ENCODE data around the gene KDSR. TPM values are rescaled to one million over a fixed set of nuclear protein-coding genes. Genes with fewer than 3 reads are reported as not detected.

The KDSR gene
- 10 to 100 TPM; 11.2 to 18.6 (median 14.4) TPM for total RNA-seq

DNA sequence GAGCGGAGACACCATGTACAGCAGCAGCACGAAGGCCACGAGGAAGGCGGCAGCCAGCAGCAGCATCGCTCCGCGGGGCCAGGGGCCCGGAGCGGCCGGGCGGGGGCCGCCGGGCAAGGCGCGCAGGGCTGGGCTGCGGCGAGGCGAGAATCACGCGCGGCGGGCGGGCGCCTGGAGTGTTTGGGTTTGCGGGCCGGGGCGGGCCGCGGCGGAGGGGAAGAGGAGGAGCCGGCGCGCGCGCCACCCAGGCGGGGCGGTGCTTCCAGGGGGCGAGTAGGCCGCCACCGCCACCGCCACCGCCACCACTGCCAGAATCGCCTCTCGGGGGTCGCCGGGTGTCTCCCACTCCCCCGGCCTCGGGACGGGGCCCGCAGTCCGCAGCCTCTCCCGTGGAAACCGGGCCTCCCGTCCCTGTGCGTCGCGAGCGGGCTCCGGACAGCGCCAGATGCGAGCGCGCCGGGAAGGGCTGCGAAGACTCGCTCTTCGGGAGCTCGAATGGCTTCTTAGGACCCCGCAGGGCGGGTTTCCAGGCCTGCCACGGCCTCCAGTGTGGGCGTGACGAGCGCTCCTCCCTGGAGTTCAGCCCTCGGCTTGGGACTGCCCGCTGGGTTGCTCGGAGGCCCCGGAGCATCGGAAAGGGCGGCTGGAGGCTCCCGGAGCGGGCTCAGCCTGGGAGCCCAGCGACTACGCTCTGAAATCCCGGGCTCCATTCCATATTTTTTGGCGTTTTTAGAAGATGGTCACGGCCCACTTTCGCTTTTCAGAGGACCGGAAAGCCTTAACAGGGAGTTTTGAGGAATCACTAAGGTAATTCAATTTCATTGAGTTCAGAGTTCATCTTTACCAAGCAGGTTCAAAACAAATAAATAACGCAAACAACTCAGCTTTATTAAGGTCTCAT, at the start of gene KDSR:
Gene KDSR (minus strand): TSS at position 154 of the 901 bp plus-strand sequence. CDS start 88 bp downstream, at position 66.
- Histone ChIP-seq H3K4me1 (peaks cover 19 to 21% of the 10 kb centered on the region in 2 donors), H3K36me3 (peaks cover 0 to 2% of the 10 kb centered on the region in 2 donors), H3K27me3 (no peaks in the 10 kb centered on the region), H3K9me3 (no peaks in the 10 kb centered on the region), H3K27ac (peak within 1 kb of the TSS; percentile 90 to 99 (median 97)), H3K4me3 (peak within 1 kb of the TSS; percentile 81 to 95 (median 90))
- in situ Hi-C loops (cut with MboI; ENCODE audit: low sequenced_read_pairs in 4 of 4) (loop anchor here in 2 of 4 donors (5.0 to 10.0 kb wide), 2 partner anchors 55 to 57 kb away; partner anchors contain the start of gene VPS4B (in 2 of the 2)), intact Hi-C loops (cut with DNase I; ENCODE audit: low total_unique reads) (loop anchor here (1.0 to 5.0 kb wide), 5 partner anchors 47 to 1180 kb away; partner anchors contain the start of genes PHLPP1, PIGN, RELCH and VPS4B)
- DNase-seq: peak; percentile 85 to 90
- peak; percentile 88 to 89 for ATAC-seq
- TF ChIP-seq POLR2A (IDR thresholded peaks at IDR 0.05) (peak; percentile 80 to 87), CTCF (IDR thresholded peaks at IDR 0.05 in 4 of 5, conservative IDR thresholded peaks at IDR 0.05 in 1 of 5) (peak in 2 of 5 experiments; percentile 12 to 26)

DNA sequence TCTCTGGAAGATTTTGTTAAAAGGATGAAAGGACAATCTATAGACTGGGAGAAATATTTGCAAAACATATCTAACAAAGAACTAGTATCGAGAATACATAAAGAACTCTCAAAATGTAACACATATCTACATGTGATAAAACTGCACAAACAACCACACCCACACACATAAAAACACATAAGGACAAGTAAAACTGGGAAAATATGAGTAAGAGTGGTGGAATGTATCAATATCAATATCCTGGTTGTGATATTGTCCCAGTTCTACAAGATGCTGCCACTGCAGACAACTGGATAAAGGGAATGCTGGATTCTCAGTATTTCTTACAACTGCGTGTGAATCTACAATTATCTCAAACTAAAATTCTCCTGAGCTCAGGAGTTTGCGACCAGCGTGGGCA, 45.9 kb upstream of the KDSR start:
- intact Hi-C loops (cut with DNase I; ENCODE audit: low total_unique reads) (no loop called here), in situ Hi-C loops (cut with MboI; ENCODE audit: low sequenced_read_pairs in 4 of 4) (no loop called here)
- Histone ChIP-seq H3K27me3 (no peaks in the 10 kb centered on the region), H3K9me3 (no peaks in the 10 kb centered on the region), H3K36me3 (peaks cover 0 to 46% of the 10 kb centered on the region in 2 donors), H3K4me1 (no peaks in the 10 kb centered on the region), H3K27ac (no peak overlapping the region), H3K4me3 (no peak overlapping the region)
- no peak for DNase-seq
- no peak for ATAC-seq
- no peak for TF ChIP-seq CTCF (IDR thresholded peaks at IDR 0.05 in 4 of 5, conservative IDR thresholded peaks at IDR 0.05 in 1 of 5)
- TF ChIP-seq POLR2A (IDR thresholded peaks at IDR 0.05): no peak

GRCh38 chr18:63410792-63411191, 43.8 kb upstream of the KDSR start:
- H3K27ac ChIP-seq: no peak overlapping the region
- no peaks in the 10 kb centered on the region for H3K27me3 ChIP-seq
- TF ChIP-seq CTCF (IDR thresholded peaks at IDR 0.05 in 4 of 5, conservative IDR thresholded peaks at IDR 0.05 in 1 of 5) (no peak), POLR2A (IDR thresholded peaks at IDR 0.05) (no peak)
- DNase-seq (no peak), ATAC-seq (no peak)
- peaks cover 3 to 5% of the 10 kb centered on the region in 2 donors for H3K4me1 ChIP-seq
- in situ Hi-C loops (cut with MboI; ENCODE audit: low sequenced_read_pairs in 4 of 4): no loop called here
- no peak overlapping the region for H3K4me3 ChIP-seq
- H3K9me3 ChIP-seq: no peaks in the 10 kb centered on the region
- H3K36me3 ChIP-seq: peaks cover 0 to 59% of the 10 kb centered on the region in 2 donors
- intact Hi-C loops (cut with DNase I; ENCODE audit: low total_unique reads): no loop called here

GRCh38 chr18:63409301-63409700, 42.3 kb upstream of the KDSR start:
- intact Hi-C loops (cut with DNase I; ENCODE audit: low total_unique reads) (no loop called here), in situ Hi-C loops (cut with MboI; ENCODE audit: low sequenced_read_pairs in 4 of 4) (no loop called here)
- Histone ChIP-seq H3K9me3 (no peaks in the 10 kb centered on the region), H3K27me3 (no peaks in the 10 kb centered on the region), H3K4me3 (no peak overlapping the region), H3K36me3 (peaks cover 0 to 59% of the 10 kb centered on the region in 2 donors), H3K27ac (no peak overlapping the region), H3K4me1 (peaks cover 3 to 7% of the 10 kb centered on the region in 2 donors)
- no peak for DNase-seq
- no peak for ATAC-seq
- TF ChIP-seq CTCF (IDR thresholded peaks at IDR 0.05 in 4 of 5, conservative IDR thresholded peaks at IDR 0.05 in 1 of 5) (no peak), POLR2A (IDR thresholded peaks at IDR 0.05) (no peak)

Measured in gastrocnemius medialis (tissue), 4 donors.